GM12891 (cell line): ENCODE measurements around the gene NCBP1.

Source experiments
- PAX5 ChIP-seq: IDR thresholded peaks from 2 replicates; pipeline ENCODE4 v1.6.1; 2011; ENCODE audit warnings: low read length, moderate library complexity, mild to moderate bottlenecking; ENCODE audit not compliant: insufficient read depth, severe bottlenecking
- POLR2A ChIP-seq: IDR thresholded peaks from 2 replicates; pipeline ENCODE4 v1.6.1; 2011; ENCODE audit warnings: low read depth, low read length, control low read depth
- TAF1 ChIP-seq: IDR thresholded peaks from 2 replicates; pipeline ENCODE4 v1.6.1; 2011; ENCODE audit warnings: low read depth, low read length, control low read depth

DNA sequence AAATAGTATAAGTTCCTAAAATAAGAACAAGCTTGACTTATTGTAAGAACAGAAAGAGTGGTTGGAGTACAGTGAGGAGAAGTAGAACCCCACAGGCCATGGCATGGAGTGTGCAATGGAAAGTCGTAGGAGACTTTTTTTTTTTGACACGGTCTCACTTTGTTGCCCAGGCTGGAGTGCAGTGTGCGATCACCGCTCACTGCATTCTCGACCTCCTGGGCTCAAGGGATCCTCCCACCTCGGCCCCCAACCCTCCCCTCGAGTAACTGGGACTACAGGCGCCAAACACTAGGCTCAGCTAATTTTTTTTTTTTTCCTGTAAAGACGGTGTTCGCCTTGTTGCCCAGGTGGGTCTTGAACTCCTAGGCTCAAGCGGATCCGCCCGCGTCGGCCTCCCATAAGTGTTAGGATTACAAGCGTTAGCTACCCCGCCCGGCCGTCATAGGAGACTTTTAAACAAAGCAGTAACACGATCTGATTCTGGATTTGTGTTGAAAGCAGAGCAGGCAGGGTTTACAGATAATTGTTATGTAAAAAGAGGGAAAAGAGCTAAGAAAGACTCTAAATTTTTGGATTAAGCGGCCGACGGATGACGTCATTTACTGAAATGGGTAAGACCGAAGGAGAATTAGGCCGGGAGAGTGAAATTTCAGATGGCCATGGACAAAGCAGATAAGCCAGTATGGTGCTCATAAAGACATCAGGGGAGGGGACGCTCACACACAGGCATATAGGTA is 1.2 kb upstream of the NCBP1 start:
- no peak for TF ChIP-seq PAX5
- no peak for TF ChIP-seq POLR2A
- no peak for TF ChIP-seq TAF1
